ENCODE results near the gene FAM217B. TPM values are rescaled to one million over a fixed set of nuclear protein-coding genes. Genes with fewer than 3 reads are reported as not detected.

Gene FAM217B
- total RNA-seq, 1 donor: 5.8 TPM

- H3K27me3 ChIP-seq (ENCODE audit: insufficient read depth, low read length): no peaks in the 10 kb centered on the region
- H3K9me3 ChIP-seq (ENCODE audit: low read depth, low read length): no peaks in the 10 kb centered on the region
- no peak for DNase-seq (ENCODE audit: insufficient read length, low spot score, missing footprints)
- H3K36me3 ChIP-seq (ENCODE audit: insufficient read depth, low read length): no peaks in the 10 kb centered on the region
- no peak overlapping the region for H3K4me3 ChIP-seq (ENCODE audit: insufficient read depth, low read length)
- H3K79me2 ChIP-seq (ENCODE audit: insufficient read depth, low read length): no peaks in the 10 kb centered on the region
- TF ChIP-seq, protein P1, sequence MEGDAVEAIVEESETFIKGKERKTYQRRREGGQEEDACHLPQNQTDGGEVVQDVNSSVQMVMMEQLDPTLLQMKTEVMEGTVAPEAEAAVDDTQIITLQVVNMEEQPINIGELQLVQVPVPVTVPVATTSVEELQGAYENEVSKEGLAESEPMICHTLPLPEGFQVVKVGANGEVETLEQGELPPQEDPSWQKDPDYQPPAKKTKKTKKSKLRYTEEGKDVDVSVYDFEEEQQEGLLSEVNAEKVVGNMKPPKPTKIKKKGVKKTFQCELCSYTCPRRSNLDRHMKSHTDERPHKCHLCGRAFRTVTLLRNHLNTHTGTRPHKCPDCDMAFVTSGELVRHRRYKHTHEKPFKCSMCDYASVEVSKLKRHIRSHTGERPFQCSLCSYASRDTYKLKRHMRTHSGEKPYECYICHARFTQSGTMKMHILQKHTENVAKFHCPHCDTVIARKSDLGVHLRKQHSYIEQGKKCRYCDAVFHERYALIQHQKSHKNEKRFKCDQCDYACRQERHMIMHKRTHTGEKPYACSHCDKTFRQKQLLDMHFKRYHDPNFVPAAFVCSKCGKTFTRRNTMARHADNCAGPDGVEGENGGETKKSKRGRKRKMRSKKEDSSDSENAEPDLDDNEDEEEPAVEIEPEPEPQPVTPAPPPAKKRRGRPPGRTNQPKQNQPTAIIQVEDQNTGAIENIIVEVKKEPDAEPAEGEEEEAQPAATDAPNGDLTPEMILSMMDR (IDR thresholded peaks at IDR 0.05; ENCODE audit: extremely low read depth, low read depth, low read length): no peak
- H2AFZ ChIP-seq (ENCODE audit: low read length): no peak overlapping the region
- no peaks in the 10 kb centered on the region for H4K20me1 ChIP-seq (ENCODE audit: insufficient read depth, low read length)
- no peak overlapping the region for H3K27ac ChIP-seq (ENCODE audit: low read depth, low read length)
- no peaks in the 10 kb centered on the region for H3K4me1 ChIP-seq (ENCODE audit: insufficient read depth, low read length)
- H3K4me2 ChIP-seq (ENCODE audit: insufficient read depth, low read length): no peak overlapping the region
Measured at GRCh38 chr20:59985864-59986263, 45.7 kb downstream of the FAM217B start.

DNA sequence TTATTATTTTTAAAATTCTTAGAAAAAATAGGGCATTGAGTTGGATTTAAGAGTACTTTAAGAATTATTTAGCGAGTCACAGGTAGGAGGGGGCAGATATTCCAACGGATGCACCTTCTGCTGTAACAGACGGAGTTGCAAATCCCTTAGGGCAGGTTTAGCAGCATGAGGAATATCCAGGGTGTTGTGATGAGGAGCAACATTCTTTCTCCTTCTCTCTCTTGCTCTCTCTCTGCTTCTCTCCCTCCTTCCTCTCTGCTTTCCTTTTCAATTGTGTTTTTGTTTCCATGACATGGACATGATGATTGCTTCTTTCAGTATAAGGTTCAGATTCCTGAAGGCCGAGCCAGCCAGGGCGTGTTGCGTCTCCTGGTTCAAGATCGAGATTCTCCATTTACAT, 46.9 kb downstream of the FAM217B start:
- Histone ChIP-seq H3K4me2 (ENCODE audit: insufficient read depth, low read length) (no peak overlapping the region), H2AFZ (ENCODE audit: low read length) (no peak overlapping the region), H3K36me3 (ENCODE audit: insufficient read depth, low read length) (no peaks in the 10 kb centered on the region), H3K79me2 (ENCODE audit: insufficient read depth, low read length) (no peaks in the 10 kb centered on the region), H3K4me3 (ENCODE audit: insufficient read depth, low read length) (no peak overlapping the region), H3K27ac (ENCODE audit: low read depth, low read length) (no peak overlapping the region), H3K27me3 (ENCODE audit: insufficient read depth, low read length) (no peaks in the 10 kb centered on the region), H3K9me3 (ENCODE audit: low read depth, low read length) (no peaks in the 10 kb centered on the region), H3K4me1 (ENCODE audit: insufficient read depth, low read length) (no peaks in the 10 kb centered on the region), H4K20me1 (ENCODE audit: insufficient read depth, low read length) (no peaks in the 10 kb centered on the region)
- DNase-seq (ENCODE audit: insufficient read length, low spot score, missing footprints): no peak
- TF ChIP-seq, protein P1 (IDR thresholded peaks at IDR 0.05; ENCODE audit: extremely low read depth, low read depth, low read length): no peak

- no peak for DNase-seq (ENCODE audit: insufficient read length, low spot score, missing footprints)
- Histone ChIP-seq H3K27me3 (ENCODE audit: insufficient read depth, low read length) (no peaks in the 10 kb centered on the region), H3K4me3 (ENCODE audit: insufficient read depth, low read length) (no peak overlapping the region), H2AFZ (ENCODE audit: low read length) (no peak overlapping the region), H3K27ac (ENCODE audit: low read depth, low read length) (no peak overlapping the region), H3K36me3 (ENCODE audit: insufficient read depth, low read length) (no peaks in the 10 kb centered on the region), H3K9me3 (ENCODE audit: low read depth, low read length) (no peaks in the 10 kb centered on the region), H3K79me2 (ENCODE audit: insufficient read depth, low read length) (no peaks in the 10 kb centered on the region), H3K4me2 (ENCODE audit: insufficient read depth, low read length) (no peak overlapping the region), H3K4me1 (ENCODE audit: insufficient read depth, low read length) (no peaks in the 10 kb centered on the region), H4K20me1 (ENCODE audit: insufficient read depth, low read length) (no peaks in the 10 kb centered on the region)
- TF ChIP-seq, protein P1 (IDR thresholded peaks at IDR 0.05; ENCODE audit: extremely low read depth, low read depth, low read length): no peak
Measured at GRCh38 chr20:59988141-59988540, 48.0 kb downstream of the FAM217B start.

DNA sequence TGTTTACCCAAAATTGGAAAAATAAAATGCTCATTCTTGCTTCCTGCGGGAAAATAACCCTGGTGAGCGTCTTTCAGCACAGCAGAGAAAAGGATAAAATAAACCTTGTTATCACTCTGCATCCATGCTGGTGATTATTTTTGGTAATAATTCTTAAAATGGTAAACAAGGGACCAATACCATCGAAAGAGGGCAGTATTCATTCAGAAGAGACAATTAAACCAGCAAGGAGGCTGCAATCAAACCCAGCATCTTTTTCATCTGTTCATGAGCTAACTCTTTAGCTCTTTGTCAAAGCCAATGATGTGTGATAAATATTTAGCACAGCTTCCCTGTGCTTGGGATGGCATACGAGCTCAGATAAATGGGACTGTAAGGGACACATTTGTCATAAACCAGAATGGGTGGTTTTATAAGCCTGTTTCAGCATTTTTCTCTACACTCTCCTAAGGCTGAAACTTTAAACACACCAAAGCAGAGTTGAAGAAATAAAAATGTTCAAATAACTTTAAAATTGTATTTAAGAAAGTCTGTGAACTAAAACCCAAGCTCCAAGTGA, 52.4 kb downstream of the FAM217B start:
- no peaks in the 10 kb centered on the region for H3K4me1 ChIP-seq (ENCODE audit: insufficient read depth, low read length)
- no peaks in the 10 kb centered on the region for H3K36me3 ChIP-seq (ENCODE audit: insufficient read depth, low read length)
- H3K79me2 ChIP-seq (ENCODE audit: insufficient read depth, low read length): no peaks in the 10 kb centered on the region
- no peaks in the 10 kb centered on the region for H4K20me1 ChIP-seq (ENCODE audit: insufficient read depth, low read length)
- TF ChIP-seq, protein P1 (IDR thresholded peaks at IDR 0.05; ENCODE audit: extremely low read depth, low read depth, low read length): no peak
- no peaks in the 10 kb centered on the region for H3K27me3 ChIP-seq (ENCODE audit: insufficient read depth, low read length)
- H2AFZ ChIP-seq (ENCODE audit: low read length): no peak overlapping the region
- no peak overlapping the region for H3K27ac ChIP-seq (ENCODE audit: low read depth, low read length)
- peak; percentile 78 for DNase-seq (ENCODE audit: insufficient read length, low spot score, missing footprints)
- H3K4me2 ChIP-seq (ENCODE audit: insufficient read depth, low read length): no peak overlapping the region
- H3K4me3 ChIP-seq (ENCODE audit: insufficient read depth, low read length): no peak overlapping the region
- no peaks in the 10 kb centered on the region for H3K9me3 ChIP-seq (ENCODE audit: low read depth, low read length)

Data from osteoblast (primary cell).